NCI-H1694 treated with DMSO at 0.1 percent for 48 hours (cell line): ENCODE data around the gene HES7.

Source experiments
- DNase-seq: peaks from one replicate; lab custom pipeline; 2025; lab: John Stamatoyannopoulos, UW

The HES7 gene

GRCh38 chr17:8155231-8155995 lies 31.5 kb upstream of the HES7 start:
- no peak for DNase-seq

GRCh38 chr17:8154608-8155155 lies 30.8 kb upstream of the HES7 start:
- DNase-seq = no peak

GRCh38 chr17:8153957-8154607 lies 30.2 kb upstream of the HES7 start:
- DNase-seq = peak; percentile 95

- peak; percentile 18 for DNase-seq
Observed at GRCh38 chr17:8153525-8153956, 29.6 kb upstream of the HES7 start.

- no peak for DNase-seq
Observed at GRCh38 chr17:8153031-8153451, 29.1 kb upstream of the HES7 start.

GRCh38 chr17:8152112-8152775 lies 28.3 kb upstream of the HES7 start, which contains the start of gene PER1:
TSS of gene PER1 (minus strand) at chr17:8152404. CDS start at chr17:8150706, 1,698 bp downstream.
- peak; percentile 22 for DNase-seq

- DNase-seq = no peak
Observed at GRCh38 chr17:8151641-8152111, 27.8 kb upstream of the HES7 start.

- peak; percentile 14 for DNase-seq
Observed at GRCh38 chr17:8151120-8151640, 27.3 kb upstream of the HES7 start.

GRCh38 chr17:8150194-8151119 lies 26.6 kb upstream of the HES7 start:
- no peak for DNase-seq

- no peak for DNase-seq
Observed at GRCh38 chr17:8149419-8150193, 25.7 kb upstream of the HES7 start.

GRCh38 chr17:8148560-8148959 lies 24.7 kb upstream of the HES7 start:
- DNase-seq = no peak

GRCh38 chr17:8147805-8148404 lies 24.0 kb upstream of the HES7 start:
- DNase-seq = no peak

- DNase-seq = no peak
Observed at GRCh38 chr17:8147141-8147804, 23.4 kb upstream of the HES7 start.

GRCh38 chr17:8146381-8147140 lies 22.7 kb upstream of the HES7 start:
- DNase-seq = no peak

GRCh38 chr17:8145811-8146210 lies 21.9 kb upstream of the HES7 start:
- DNase-seq = no peak

GRCh38 chr17:8144401-8145231 lies 20.7 kb upstream of the HES7 start:
- DNase-seq = no peak

- no peak for DNase-seq
Observed at GRCh38 chr17:8143581-8144400, 19.9 kb upstream of the HES7 start.
